GM23338 (cell line): ENCODE results near the gene SUCNR1. TPM values are rescaled to one million over a fixed set of nuclear protein-coding genes. Genes with fewer than 3 reads are reported as not detected.

ENCODE experiments used
- ATAC-seq: fragments of 200-7000 bp; cut with Tn5 transposase; 3 replicates; pipeline ENCODE4 v1.9.1; 2020
- DNase-seq: peaks from one replicate; pipeline ENCODE4 v3.0.0-alpha.2; 2015; ENCODE audit warnings: low spot score
- H2AFZ ChIP-seq: fragments of 200-600 bp; sonication (generic); 2 replicates; pipeline ENCODE4 v1.8.0; 2016; ENCODE audit warnings: antibody characterized with exemption, mild to moderate bottlenecking, moderate library complexity
- H3F3A ChIP-seq: fragments of 200-600 bp; sonication (generic); replicated peaks from 2 replicates; pipeline ENCODE4 v1.8.0; 2017; ENCODE audit warnings: antibody characterized with exemption, mixed run types, low read depth
- H3K27ac ChIP-seq: fragments of 200-600 bp; sonication (generic); 2 replicates; pipeline ENCODE4 v1.6.1; 2016; ENCODE audit warnings: low read depth
- H3K27me3 ChIP-seq: fragments of 200-600 bp; sonication (generic); 2 replicates; pipeline ENCODE4 v1.8.0; 2016; ENCODE audit warnings: mild to moderate bottlenecking, mixed run types, moderate library complexity; ENCODE audit not compliant: insufficient read depth
- H3K36me3 ChIP-seq: fragments of 200-600 bp; sonication (generic); 2 replicates; pipeline ENCODE4 v1.8.0; 2016; ENCODE audit warnings: mild to moderate bottlenecking; ENCODE audit not compliant: insufficient read depth
- H3K4me1 ChIP-seq: fragments of 200-600 bp; sonication (generic); 2 replicates; pipeline ENCODE4 v1.8.0; 2016; ENCODE audit warnings: mild to moderate bottlenecking, moderate library complexity; ENCODE audit not compliant: insufficient read depth
- H3K4me2 ChIP-seq: fragments of 200-600 bp; sonication (generic); 2 replicates; pipeline ENCODE4 v1.7.1; 2017; ENCODE audit warnings: mixed run types
- H3K4me3 ChIP-seq: fragments of 200-600 bp; sonication (generic); 2 replicates; pipeline ENCODE4 v1.6.1; 2016; ENCODE audit warnings: mixed run types
- H3K79me2 ChIP-seq: fragments of 200-600 bp; sonication (generic); replicated peaks from 2 replicates; pipeline ENCODE4 v1.8.0; 2017; ENCODE audit warnings: mild to moderate bottlenecking; ENCODE audit not compliant: insufficient read depth
- H3K9me2 ChIP-seq: fragments of 200-600 bp; sonication (generic); 2 replicates; pipeline ENCODE4 v1.8.0; 2017; ENCODE audit not compliant: insufficient read depth
- H4K20me1 ChIP-seq: fragments of 200-600 bp; sonication (generic); replicated peaks from 2 replicates; pipeline ENCODE4 v1.8.0; 2017; ENCODE audit warnings: mild to moderate bottlenecking; ENCODE audit not compliant: insufficient read depth
- H3K27ac Mint-ChIP-seq: 2 replicates; pipeline ENCODE4 v1.8.0; 2020; ENCODE audit warnings: inconsistent platforms, mild to moderate bottlenecking, moderate library complexity, mixed read lengths
- H3K27me3 Mint-ChIP-seq: 3 replicates; pipeline ENCODE4 v1.8.0; 2022; ENCODE audit warnings: low read depth, mild to moderate bottlenecking, moderate library complexity, mixed read lengths, inconsistent platforms; ENCODE audit not compliant: insufficient read depth, poor library complexity
- H3K36me3 Mint-ChIP-seq: 3 replicates; pipeline ENCODE4 v1.8.0; 2021; ENCODE audit warnings: low read depth, mild to moderate bottlenecking, inconsistent platforms, moderate library complexity, mixed read lengths
- H3K4me1 Mint-ChIP-seq: 3 replicates; pipeline ENCODE4 v1.8.0; 2020; ENCODE audit warnings: mild to moderate bottlenecking, inconsistent platforms, mixed read lengths
- H3K4me3 Mint-ChIP-seq: 3 replicates; pipeline ENCODE4 v1.8.0; 2021; ENCODE audit warnings: moderate library complexity, mild to moderate bottlenecking, inconsistent platforms, mixed read lengths
- H3K9me3 Mint-ChIP-seq: 3 replicates; pipeline ENCODE4 v1.8.0; 2020; ENCODE audit warnings: moderate library complexity, mild to moderate bottlenecking, inconsistent platforms, mixed read lengths
- CREB1 ChIP-seq: fragments of 250-450 bp; sonication (Bioruptor Pico); IDR thresholded peaks from 2 replicates; pipeline ENCODE4 v1.5.0; 2020; ENCODE audit warnings: low read depth, mild to moderate bottlenecking, moderate library complexity
- CTCF ChIP-seq, 2 experiments: fragments of 200-600 bp in 1 of 2; sonication (generic) in 1 of 2; conservative IDR thresholded peaks; 2 replicates each; pipeline versions ENCODE4 v1.5.1 to v1.6.1; 2016 to 2017; ENCODE audit warnings: antibody characterized with exemption in 2 of 2, low read depth in 2 of 2, mild to moderate bottlenecking in 2 of 2, moderate library complexity in 1 of 2
- ETS1 ChIP-seq: IDR thresholded peaks from 2 replicates; pipeline ENCODE4 v1.6.1; 2016; ENCODE audit warnings: antibody characterized with exemption
- EZH2 ChIP-seq: fragments of 200-600 bp; sonication (generic); IDR thresholded peaks from one replicate; pipeline ENCODE4 v1.8.0; 2017; ENCODE audit warnings: antibody characterized with exemption, mild to moderate bottlenecking, low read depth; ENCODE audit not compliant: unreplicated experiment
- EZH2phosphoT487 ChIP-seq: fragments of 200-600 bp; sonication (generic); IDR thresholded peaks from one replicate; pipeline ENCODE4 v1.8.1; 2018; ENCODE audit warnings: antibody characterized with exemption; ENCODE audit not compliant: unreplicated experiment
- JUNB ChIP-seq: IDR thresholded peaks from one replicate; pipeline ENCODE4 v1.6.1; 2016; ENCODE audit warnings: antibody characterized with exemption; ENCODE audit not compliant: unreplicated experiment
- NANOG ChIP-seq: IDR thresholded peaks from 2 replicates; pipeline ENCODE4 v1.6.1; 2016; ENCODE audit warnings: antibody characterized with exemption, borderline replicate concordance
- POLR2AphosphoS5 ChIP-seq: IDR thresholded peaks from 2 replicates; pipeline ENCODE4 v1.6.1; 2016; ENCODE audit warnings: antibody characterized with exemption, low read depth
- REST ChIP-seq: IDR thresholded peaks from one replicate; pipeline ENCODE4 v1.6.1; 2018; ENCODE audit warnings: antibody characterized with exemption; ENCODE audit not compliant: unreplicated experiment
- STAT1 ChIP-seq: IDR thresholded peaks from one replicate; pipeline ENCODE4 v1.6.1; 2016; ENCODE audit warnings: antibody characterized with exemption; ENCODE audit not compliant: unreplicated experiment
- ZNF114 ChIP-seq: fragments of 250-450 bp; sonication (Bioruptor Pico); IDR thresholded peaks from 2 replicates; pipeline ENCODE4 v1.5.0; 2020; ENCODE audit warnings: mild to moderate bottlenecking, moderate library complexity
- ZNF331 ChIP-seq: fragments of 250-450 bp; sonication (Bioruptor Pico); IDR thresholded peaks from 2 replicates; pipeline ENCODE4 v1.5.0; 2020; ENCODE audit warnings: low read depth, mild to moderate bottlenecking, moderate library complexity
- ZNF462 ChIP-seq: fragments of 250-450 bp; sonication (Bioruptor Pico); IDR thresholded peaks from 2 replicates; pipeline ENCODE4 v1.5.0; 2020; ENCODE audit warnings: mild to moderate bottlenecking, moderate library complexity
- polyA plus RNA-seq: library from polyadenylated mRNA; unstranded; fragments of >200 nt; fragmentation: Nextera tagmentation; extraction: Ambion mirVana; gene quantifications from 2 replicates; pipeline ENCODE4 v1.2.1, GENCODE V29; 2016
- total RNA-seq: library from RNA; depleted of rRNA; stranded (reverse); fragments of >200 nt; shearing (Covaris generic); gene quantifications from 2 replicates; pipeline ENCODE4 v1.2.3, GENCODE V29; 2014

SUCNR1 gene
- total and polyA plus RNA-seq, 2 experiments from 2014 or later, result not detected

GRCh38 chr3:151933234-151933853, 59.9 kb downstream of the SUCNR1 start:
- Histone ChIP-seq H3K36me3 (no peaks in the 10 kb centered on the region), H3K27ac (no peak overlapping the region), H3K4me1 (peaks cover 5% of the 10 kb centered on the region; the same call in 1 of the 2 replicates), H3K79me2 (no peaks in the 10 kb centered on the region), H3K4me3 (no peak overlapping the region), H3F3A (no peaks in the 10 kb centered on the region), H3K9me2 (0 out of 2 replicates have a peak, but pooled peaks cover 8% of the 10 kb centered on the region), H3K4me2 (no peak overlapping the region), H3K27me3 (no peaks in the 10 kb centered on the region), H4K20me1 (no peaks in the 10 kb centered on the region), H2AFZ (no peak overlapping the region)
- Mint-ChIP-seq H3K9me3 (peaks cover 6% of the 10 kb centered on the region), H3K4me1 (0 out of 3 replicates have a peak, but pooled peaks cover 6% of the 10 kb centered on the region), H3K27ac (peak overlapping the region; percentile 73), H3K27me3 (no peaks in the 10 kb centered on the region), H3K36me3 (no peaks in the 10 kb centered on the region), H3K4me3 (no peak overlapping the region)
- DNase-seq, result no peak
- no peak for TF ChIP-seq EZH2
- no peak for TF ChIP-seq JUNB
- TF ChIP-seq CTCF (conservative IDR thresholded peaks at IDR 0.05; ENCODE audit: low read depth in 2 of 2), result no peak
- TF ChIP-seq REST, result no peak
- no peak for TF ChIP-seq ZNF114
- TF ChIP-seq EZH2phosphoT487, result no peak
- TF ChIP-seq ZNF462 (CRISPR knock-in tag), result no peak
- TF ChIP-seq STAT1, result no peak
- TF ChIP-seq POLR2AphosphoS5, result no peak
- no peak for TF ChIP-seq CREB1
- no peak for TF ChIP-seq ZNF331 (CRISPR knock-in tag)
- TF ChIP-seq NANOG, result no peak
- TF ChIP-seq ETS1, result no peak
- ATAC-seq, result no peak
